ENCODE measurements around the gene RNU1-1.
A peak's percentile ranks its signal among the peaks of the same experiment; 100 is the strongest.
"Not testable (repeated sequence)": the region's sequence is repeated elsewhere in the genome, so short reads cannot be mapped to it uniquely, and the experiment has no call there.

Gene RNU1-1

GRCh38 chr1:16521288-16521583, 7.2 kb upstream of the RNU1-1 start:
- DNase-seq, result no peak

GRCh38 chr1:16520435-16521287, 6.6 kb upstream of the RNU1-1 start:
- DNase-seq, result not testable (repeated sequence)

GRCh38 chr1:16519255-16519951, 5.3 kb upstream of the RNU1-1 start:
- not testable (repeated sequence) for DNase-seq

GRCh38 chr1:16518913-16519254, 4.8 kb upstream of the RNU1-1 start:
- not testable (repeated sequence) for DNase-seq

- not testable (repeated sequence) for DNase-seq
Measured at GRCh38 chr1:16516694-16517410, 2.8 kb upstream of the RNU1-1 start.

- peak; percentile 90 for DNase-seq
Measured at GRCh38 chr1:16513412-16514106, 526 bp downstream of the RNU1-1 start.

- not testable (repeated sequence) for DNase-seq
Measured at GRCh38 chr1:16512624-16513411, 1.3 kb downstream of the RNU1-1 start.

GRCh38 chr1:16511926-16512325, 2.2 kb downstream of the RNU1-1 start:
- not testable (repeated sequence) for DNase-seq

- not testable (repeated sequence) for DNase-seq
Measured at GRCh38 chr1:16508861-16509445, 5.1 kb downstream of the RNU1-1 start.

GRCh38 chr1:16506364-16507136, 7.5 kb downstream of the RNU1-1 start:
- DNase-seq, result not testable (repeated sequence)

GRCh38 chr1:16505870-16506269, 8.2 kb downstream of the RNU1-1 start:
- DNase-seq, result not testable (repeated sequence)

GRCh38 chr1:16503494-16503893, 10.6 kb downstream of the RNU1-1 start:
- DNase-seq, result no peak

- not testable (repeated sequence) for DNase-seq
Measured at GRCh38 chr1:16501446-16501845, 12.6 kb downstream of the RNU1-1 start.

GRCh38 chr1:16500975-16501374, 13.1 kb downstream of the RNU1-1 start:
- not testable (repeated sequence) for DNase-seq

- DNase-seq, result not testable (repeated sequence)
Measured at GRCh38 chr1:16500466-16500865, 13.6 kb downstream of the RNU1-1 start.

- peak; percentile 77 for DNase-seq
Measured at GRCh38 chr1:16498573-16499413, 15.3 kb downstream of the RNU1-1 start.

- not testable (repeated sequence) for DNase-seq
Measured at GRCh38 chr1:16498047-16498446, 16.0 kb downstream of the RNU1-1 start.

- not testable (repeated sequence) for DNase-seq
Measured at GRCh38 chr1:16497474-16497904, 16.6 kb downstream of the RNU1-1 start.

- DNase-seq, result not testable (repeated sequence)
Measured at GRCh38 chr1:16493731-16494130, 20.4 kb downstream of the RNU1-1 start.

- not testable (repeated sequence) for DNase-seq
Measured at GRCh38 chr1:16492937-16493336, 21.1 kb downstream of the RNU1-1 start.
